ENCODE data around the gene ATP11A. TPM values are rescaled to one million over a fixed set of nuclear protein-coding genes. Genes with fewer than 3 reads are reported as not detected.

The ATP11A gene
- total and polyA plus RNA-seq, 10 of the 15 experiments (the other 5 are each of a cell fraction or from before 2014, with no cell fraction given) = 1.4 to 69.6 (median 14.4) TPM

DNA sequence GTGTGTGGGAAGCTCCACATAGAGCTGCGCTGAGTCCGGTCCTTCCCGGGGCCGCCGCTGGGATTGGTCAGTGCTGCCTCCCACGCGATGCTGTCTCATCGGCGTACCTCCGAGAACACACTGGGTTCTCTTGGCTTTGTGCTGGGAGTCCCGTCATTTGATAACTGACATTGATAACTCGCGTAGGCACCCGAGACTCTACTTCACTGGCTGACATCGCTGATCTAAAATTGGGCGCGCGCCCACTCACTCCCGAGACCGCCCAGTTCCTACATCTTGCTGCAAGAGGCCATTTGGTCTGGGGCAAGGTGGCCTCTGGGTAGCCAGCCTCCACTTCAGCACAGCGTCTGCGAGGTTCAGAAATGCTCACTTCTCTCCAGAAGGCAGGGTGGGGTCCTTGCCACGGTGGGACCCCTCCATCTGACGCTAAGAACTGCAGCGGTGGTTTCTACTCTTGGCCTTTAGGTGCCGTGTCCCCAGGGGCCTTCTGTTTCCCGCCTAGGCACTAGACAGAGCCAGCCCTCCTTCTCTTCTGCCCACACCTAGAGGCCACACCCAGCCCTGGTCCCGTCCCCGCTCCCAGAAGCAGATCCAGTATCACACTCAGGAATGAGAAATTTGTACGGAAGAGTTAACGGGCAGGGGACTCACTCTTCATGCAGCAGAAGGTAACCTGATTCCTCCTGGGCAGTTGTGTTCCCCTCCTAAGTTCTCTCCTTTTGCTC lies 40.7 kb upstream of the ATP11A start:
- intact Hi-C loops (cut with micrococcal nuclease; ENCODE audit: unreplicated experiment) = no loop called here

More for the DNA sequence above, 40.7 kb upstream of the ATP11A start:
- H4K20me1 ChIP-seq (ENCODE audit: control insufficient read depth, insufficient read depth) = no peaks in the 10 kb centered on the region
- ChIA-PET POLR2A (no interaction called here), RAD21 (ENCODE audit: unreplicated experiment) (no interaction called here), SMC1A (ENCODE audit: uncharacterized antibody, unreplicated experiment) (no interaction called here), CTCF (no interaction called here)
- H3K9ac ChIP-seq (ENCODE audit: control insufficient read depth, insufficient read depth, low read length) = no peak overlapping the region
- ATAC-seq (no peak), FAIRE-seq (no peak), DNase-seq (ENCODE audit: low read depth, low spot score) (no peak)
- H3K4me3 ChIP-seq = no peak overlapping the region
- H3K9me3 ChIP-seq (replicated peaks; ENCODE audit: control insufficient read depth, insufficient read depth, low read length) = no peaks in the 10 kb centered on the region
- no peaks in the 10 kb centered on the region for H3K79me2 ChIP-seq (ENCODE audit: control insufficient read depth, insufficient read depth, low read length)
- no peak overlapping the region for H3K4me2 ChIP-seq (ENCODE audit: control insufficient read depth, insufficient read depth)
- in situ Hi-C loops (cut with MboI) = no loop called here
- H3K4me1 ChIP-seq (ENCODE audit: control insufficient read depth, insufficient read depth, low read length) = no peaks in the 10 kb centered on the region
- no peaks in the 10 kb centered on the region for H3K36me3 ChIP-seq (ENCODE audit: control insufficient read depth in 2 of 2, insufficient read depth in 2 of 2, low read length in 1 of 2)
- BruUV-seq (replicated peaks) = no TSS peak
- WGBS (ENCODE audit: insufficient coverage, insufficient replicate concordance, low lambda C conversion rate, missing lambda C conversion rate) = 76% methylated on average over 31 of the region's 31 CpGs
- H3K27me3 ChIP-seq (replicated peaks in 1 of 2; ENCODE audit: control insufficient read depth in 2 of 2, insufficient read depth in 2 of 2, low read length in 1 of 2) = no peaks in the 10 kb centered on the region
- no peak overlapping the region for H3K27ac ChIP-seq (ENCODE audit: control insufficient read depth, insufficient read depth)
- H2AFZ ChIP-seq (ENCODE audit: control insufficient read depth, low read depth, low read length) = no peak overlapping the region
- TF ChIP-seq SUPT20H (IDR thresholded peaks at IDR 0.05; ENCODE audit: borderline replicate concordance, control insufficient read depth, low read depth, low read length) = no peak
- no peak for TF ChIP-seq CREM (IDR thresholded peaks at IDR 0.05; ENCODE audit: low read depth)
- no peak for TF ChIP-seq SMAD5 (IDR thresholded peaks at IDR 0.05; ENCODE audit: low read depth)
- TF ChIP-seq, protein P1, sequence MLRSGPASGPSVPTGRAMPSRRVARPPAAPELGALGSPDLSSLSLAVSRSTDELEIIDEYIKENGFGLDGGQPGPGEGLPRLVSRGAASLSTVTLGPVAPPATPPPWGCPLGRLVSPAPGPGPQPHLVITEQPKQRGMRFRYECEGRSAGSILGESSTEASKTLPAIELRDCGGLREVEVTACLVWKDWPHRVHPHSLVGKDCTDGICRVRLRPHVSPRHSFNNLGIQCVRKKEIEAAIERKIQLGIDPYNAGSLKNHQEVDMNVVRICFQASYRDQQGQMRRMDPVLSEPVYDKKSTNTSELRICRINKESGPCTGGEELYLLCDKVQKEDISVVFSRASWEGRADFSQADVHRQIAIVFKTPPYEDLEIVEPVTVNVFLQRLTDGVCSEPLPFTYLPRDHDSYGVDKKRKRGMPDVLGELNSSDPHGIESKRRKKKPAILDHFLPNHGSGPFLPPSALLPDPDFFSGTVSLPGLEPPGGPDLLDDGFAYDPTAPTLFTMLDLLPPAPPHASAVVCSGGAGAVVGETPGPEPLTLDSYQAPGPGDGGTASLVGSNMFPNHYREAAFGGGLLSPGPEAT (IDR thresholded peaks at IDR 0.05; ENCODE audit: low read depth) = no peak
- no peak for TF ChIP-seq SMARCA5 (IDR thresholded peaks at IDR 0.05)
- no peak for TF ChIP-seq BCL11A (IDR thresholded peaks at IDR 0.05; ENCODE audit: low read depth, low read length)
- TF ChIP-seq, protein P2, sequence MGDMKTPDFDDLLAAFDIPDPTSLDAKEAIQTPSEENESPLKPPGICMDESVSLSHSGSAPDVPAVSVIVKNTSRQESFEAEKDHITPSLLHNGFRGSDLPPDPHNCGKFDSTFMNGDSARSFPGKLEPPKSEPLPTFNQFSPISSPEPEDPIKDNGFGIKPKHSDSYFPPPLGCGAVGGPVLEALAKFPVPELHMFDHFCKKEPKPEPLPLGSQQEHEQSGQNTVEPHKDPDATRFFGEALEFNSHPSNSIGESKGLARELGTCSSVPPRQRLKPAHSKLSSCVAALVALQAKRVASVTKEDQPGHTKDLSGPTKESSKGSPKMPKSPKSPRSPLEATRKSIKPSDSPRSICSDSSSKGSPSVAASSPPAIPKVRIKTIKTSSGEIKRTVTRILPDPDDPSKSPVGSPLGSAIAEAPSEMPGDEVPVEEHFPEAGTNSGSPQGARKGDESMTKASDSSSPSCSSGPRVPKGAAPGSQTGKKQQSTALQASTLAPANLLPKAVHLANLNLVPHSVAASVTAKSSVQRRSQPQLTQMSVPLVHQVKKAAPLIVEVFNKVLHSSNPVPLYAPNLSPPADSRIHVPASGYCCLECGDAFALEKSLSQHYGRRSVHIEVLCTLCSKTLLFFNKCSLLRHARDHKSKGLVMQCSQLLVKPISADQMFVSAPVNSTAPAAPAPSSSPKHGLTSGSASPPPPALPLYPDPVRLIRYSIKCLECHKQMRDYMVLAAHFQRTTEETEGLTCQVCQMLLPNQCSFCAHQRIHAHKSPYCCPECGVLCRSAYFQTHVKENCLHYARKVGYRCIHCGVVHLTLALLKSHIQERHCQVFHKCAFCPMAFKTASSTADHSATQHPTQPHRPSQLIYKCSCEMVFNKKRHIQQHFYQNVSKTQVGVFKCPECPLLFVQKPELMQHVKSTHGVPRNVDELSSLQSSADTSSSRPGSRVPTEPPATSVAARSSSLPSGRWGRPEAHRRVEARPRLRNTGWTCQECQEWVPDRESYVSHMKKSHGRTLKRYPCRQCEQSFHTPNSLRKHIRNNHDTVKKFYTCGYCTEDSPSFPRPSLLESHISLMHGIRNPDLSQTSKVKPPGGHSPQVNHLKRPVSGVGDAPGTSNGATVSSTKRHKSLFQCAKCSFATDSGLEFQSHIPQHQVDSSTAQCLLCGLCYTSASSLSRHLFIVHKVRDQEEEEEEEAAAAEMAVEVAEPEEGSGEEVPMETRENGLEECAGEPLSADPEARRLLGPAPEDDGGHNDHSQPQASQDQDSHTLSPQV (IDR thresholded peaks at IDR 0.05) = no peak
- no peak for TF ChIP-seq SRF (IDR thresholded peaks at IDR 0.05; ENCODE audit: low read depth in 2 of 2, low read length in 2 of 2)
- no peak for TF ChIP-seq KLF5 (IDR thresholded peaks at IDR 0.05; ENCODE audit: partially characterized antibody)
- TF ChIP-seq, protein P3, sequence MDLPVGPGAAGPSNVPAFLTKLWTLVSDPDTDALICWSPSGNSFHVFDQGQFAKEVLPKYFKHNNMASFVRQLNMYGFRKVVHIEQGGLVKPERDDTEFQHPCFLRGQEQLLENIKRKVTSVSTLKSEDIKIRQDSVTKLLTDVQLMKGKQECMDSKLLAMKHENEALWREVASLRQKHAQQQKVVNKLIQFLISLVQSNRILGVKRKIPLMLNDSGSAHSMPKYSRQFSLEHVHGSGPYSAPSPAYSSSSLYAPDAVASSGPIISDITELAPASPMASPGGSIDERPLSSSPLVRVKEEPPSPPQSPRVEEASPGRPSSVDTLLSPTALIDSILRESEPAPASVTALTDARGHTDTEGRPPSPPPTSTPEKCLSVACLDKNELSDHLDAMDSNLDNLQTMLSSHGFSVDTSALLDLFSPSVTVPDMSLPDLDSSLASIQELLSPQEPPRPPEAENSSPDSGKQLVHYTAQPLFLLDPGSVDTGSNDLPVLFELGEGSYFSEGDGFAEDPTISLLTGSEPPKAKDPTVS (IDR thresholded peaks at IDR 0.05; ENCODE audit: low read depth, low read length) = no peak
- no peak for TF ChIP-seq POLR2A (IDR thresholded peaks at IDR 0.05; ENCODE audit: low read depth, low read length)
- TF ChIP-seq, protein P4, sequence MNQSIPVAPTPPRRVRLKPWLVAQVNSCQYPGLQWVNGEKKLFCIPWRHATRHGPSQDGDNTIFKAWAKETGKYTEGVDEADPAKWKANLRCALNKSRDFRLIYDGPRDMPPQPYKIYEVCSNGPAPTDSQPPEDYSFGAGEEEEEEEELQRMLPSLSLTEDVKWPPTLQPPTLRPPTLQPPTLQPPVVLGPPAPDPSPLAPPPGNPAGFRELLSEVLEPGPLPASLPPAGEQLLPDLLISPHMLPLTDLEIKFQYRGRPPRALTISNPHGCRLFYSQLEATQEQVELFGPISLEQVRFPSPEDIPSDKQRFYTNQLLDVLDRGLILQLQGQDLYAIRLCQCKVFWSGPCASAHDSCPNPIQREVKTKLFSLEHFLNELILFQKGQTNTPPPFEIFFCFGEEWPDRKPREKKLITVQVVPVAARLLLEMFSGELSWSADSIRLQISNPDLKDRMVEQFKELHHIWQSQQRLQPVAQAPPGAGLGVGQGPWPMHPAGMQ (IDR thresholded peaks at IDR 0.05; ENCODE audit: borderline replicate concordance) = no peak
- TF ChIP-seq LARP7 (IDR thresholded peaks at IDR 0.05) = no peak
- no peak for TF ChIP-seq ZNF24 (IDR thresholded peaks at IDR 0.05)
- no peak for TF ChIP-seq ZNF274 (IDR thresholded peaks at IDR 0.05; ENCODE audit: insufficient read depth, insufficient read length)
- TF ChIP-seq NBN (IDR thresholded peaks at IDR 0.05) = no peak

Data from GM12878 (cell line).